ENCODE data around the gene ADD1. TPM values are rescaled to one million over a fixed set of nuclear protein-coding genes. Genes with fewer than 3 reads are reported as not detected.
A peak's percentile ranks its signal among the peaks of the same experiment; 100 is the strongest.
"Not testable (repeated sequence)": the region's sequence is repeated elsewhere in the genome, so short reads cannot be mapped to it uniquely, and the experiment has no call there.

ADD1 gene
- total RNA-seq, 2 donors from 2014 or later, result 297 to 327 TPM

GRCh38 chr4:2901186-2901585, 57.5 kb downstream of the ADD1 start:
- intact Hi-C loops (cut with DNase I), result no loop called here
- no peak for DNase-seq (ENCODE audit: low spot score)

- no peak for DNase-seq (ENCODE audit: low spot score)
- intact Hi-C loops (cut with DNase I), result no loop called here
These were observed 58.5 kb downstream of the ADD1 start for GRCh38 chr4:2902126-2902525.

GRCh38 chr4:2905544-2905943, 61.9 kb downstream of the ADD1 start:
- DNase-seq (ENCODE audit: low spot score), result no peak
- intact Hi-C loops (cut with DNase I), result no loop called here

GRCh38 chr4:2906218-2906617, 62.6 kb downstream of the ADD1 start:
- intact Hi-C loops (cut with DNase I), result no loop called here
- DNase-seq (ENCODE audit: low spot score), result no peak

GRCh38 chr4:2907226-2907625, 63.6 kb downstream of the ADD1 start:
- no peak for DNase-seq (ENCODE audit: low spot score)
- intact Hi-C loops (cut with DNase I), result no loop called here

GRCh38 chr4:2907706-2908293, 64.2 kb downstream of the ADD1 start:
- DNase-seq (ENCODE audit: low spot score), result no peak
- intact Hi-C loops (cut with DNase I), result no loop called here

GRCh38 chr4:2908686-2909085, 65.0 kb downstream of the ADD1 start:
- intact Hi-C loops (cut with DNase I), result no loop called here
- DNase-seq (ENCODE audit: low spot score), result no peak

GRCh38 chr4:2909583-2909982, 65.9 kb downstream of the ADD1 start:
- intact Hi-C loops (cut with DNase I), result no loop called here
- no peak for DNase-seq (ENCODE audit: low spot score)

- intact Hi-C loops (cut with DNase I), result no loop called here
These were observed 66.8 kb downstream of the ADD1 start for GRCh38 chr4:2910409-2910808.

GRCh38 chr4:2911868-2912267, 68.2 kb downstream of the ADD1 start:
- intact Hi-C loops (cut with DNase I), result no loop called here
- DNase-seq (ENCODE audit: low spot score), result no peak

More at GRCh38 chr4:2910409-2910808, 66.8 kb downstream of the ADD1 start:
- DNase-seq (ENCODE audit: low spot score), result no peak

GRCh38 chr4:2913168-2913567, 69.5 kb downstream of the ADD1 start:
- intact Hi-C loops (cut with DNase I), result no loop called here
- DNase-seq (ENCODE audit: low spot score), result no peak

GRCh38 chr4:2914256-2915126, 70.8 kb downstream of the ADD1 start:
- DNase-seq (ENCODE audit: low spot score), result peak; percentile 44
- intact Hi-C loops (cut with DNase I), result no loop called here

GRCh38 chr4:2915789-2916188, 72.1 kb downstream of the ADD1 start:
- peak; percentile 12 for DNase-seq (ENCODE audit: low spot score)
- intact Hi-C loops (cut with DNase I), result no loop called here

- intact Hi-C loops (cut with DNase I); DNase-seq (ENCODE audit: low spot score): not testable (repeated sequence)
These were observed 73.1 kb downstream of the ADD1 start for GRCh38 chr4:2916696-2917095.

GRCh38 chr4:2918300-2918699, 74.7 kb downstream of the ADD1 start:
- DNase-seq (ENCODE audit: low spot score); intact Hi-C loops (cut with DNase I): not testable (repeated sequence)

GRCh38 chr4:2918714-2919113, 75.1 kb downstream of the ADD1 start:
- DNase-seq (ENCODE audit: low spot score), result not testable (repeated sequence)

GRCh38 chr4:2922453-2923101, 78.9 kb downstream of the ADD1 start:
- intact Hi-C loops (cut with DNase I), result not testable (repeated sequence)
- DNase-seq (ENCODE audit: low spot score), result peak; percentile 53

More at GRCh38 chr4:2918714-2919113, 75.1 kb downstream of the ADD1 start:
- intact Hi-C loops (cut with DNase I), result not testable (repeated sequence)

GRCh38 chr4:2923141-2923551, 79.5 kb downstream of the ADD1 start:
- DNase-seq (ENCODE audit: low spot score), result peak; percentile 46
- intact Hi-C loops (cut with DNase I), result no loop called here

GRCh38 chr4:2923668-2924173, 80.1 kb downstream of the ADD1 start:
- peak; percentile 60 for DNase-seq (ENCODE audit: low spot score)
- intact Hi-C loops (cut with DNase I), result no loop called here

- peak; percentile 70 for DNase-seq (ENCODE audit: low spot score)
- intact Hi-C loops (cut with DNase I), result no loop called here
These were observed 80.6 kb downstream of the ADD1 start for GRCh38 chr4:2924286-2924685.
